Measurements from ENCODE around the gene AGMO. TPM values are rescaled to one million over a fixed set of nuclear protein-coding genes. Genes with fewer than 3 reads are reported as not detected.

AGMO gene
- total RNA-seq, 2 experiments from 2014 or later, result not detected

GRCh38 chr7:15567036-15567435, 5.2 kb upstream of the AGMO start:
- Mint-ChIP-seq H3K27me3 (no peaks in the 10 kb centered on the region), H3K4me3 (no peak overlapping the region), H3K27ac (no peak overlapping the region), H3K4me1 (ENCODE audit: low read depth) (no peaks in the 10 kb centered on the region), H3K36me3 (ENCODE audit: low read depth) (no peaks in the 10 kb centered on the region), H3K9me3 (peaks cover 3% of the 10 kb centered on the region)
- intact Hi-C loops (cut with micrococcal nuclease), result no loop called here
- ChIA-PET CTCF (no interaction called here), POLR2A (no interaction called here)
- ATAC-seq, result no peak
- no peak for DNase-seq
- TF ChIP-seq, protein P1, sequence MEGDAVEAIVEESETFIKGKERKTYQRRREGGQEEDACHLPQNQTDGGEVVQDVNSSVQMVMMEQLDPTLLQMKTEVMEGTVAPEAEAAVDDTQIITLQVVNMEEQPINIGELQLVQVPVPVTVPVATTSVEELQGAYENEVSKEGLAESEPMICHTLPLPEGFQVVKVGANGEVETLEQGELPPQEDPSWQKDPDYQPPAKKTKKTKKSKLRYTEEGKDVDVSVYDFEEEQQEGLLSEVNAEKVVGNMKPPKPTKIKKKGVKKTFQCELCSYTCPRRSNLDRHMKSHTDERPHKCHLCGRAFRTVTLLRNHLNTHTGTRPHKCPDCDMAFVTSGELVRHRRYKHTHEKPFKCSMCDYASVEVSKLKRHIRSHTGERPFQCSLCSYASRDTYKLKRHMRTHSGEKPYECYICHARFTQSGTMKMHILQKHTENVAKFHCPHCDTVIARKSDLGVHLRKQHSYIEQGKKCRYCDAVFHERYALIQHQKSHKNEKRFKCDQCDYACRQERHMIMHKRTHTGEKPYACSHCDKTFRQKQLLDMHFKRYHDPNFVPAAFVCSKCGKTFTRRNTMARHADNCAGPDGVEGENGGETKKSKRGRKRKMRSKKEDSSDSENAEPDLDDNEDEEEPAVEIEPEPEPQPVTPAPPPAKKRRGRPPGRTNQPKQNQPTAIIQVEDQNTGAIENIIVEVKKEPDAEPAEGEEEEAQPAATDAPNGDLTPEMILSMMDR (IDR thresholded peaks at IDR 0.05), result no peak

DNA sequence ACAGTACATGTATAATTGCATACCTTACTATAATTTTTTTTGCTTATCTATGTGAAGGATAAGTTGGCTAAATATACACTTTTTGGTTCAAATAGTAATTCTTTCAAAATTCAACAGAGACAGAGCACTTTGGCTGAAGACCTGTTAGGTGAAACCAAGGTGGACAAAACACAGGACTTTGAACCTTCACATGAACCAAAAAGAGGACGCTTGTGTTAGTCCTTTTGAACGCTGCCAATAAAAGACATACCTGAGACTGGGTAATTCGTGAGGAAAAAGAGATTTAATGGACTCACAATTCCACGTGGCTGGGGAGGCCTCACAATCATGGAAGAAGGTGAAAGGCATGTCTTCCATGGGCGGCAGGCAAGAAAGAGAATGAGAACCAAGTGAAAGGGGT, 4.7 kb upstream of the AGMO start:
- Mint-ChIP-seq H3K27me3 (no peaks in the 10 kb centered on the region), H3K4me1 (ENCODE audit: low read depth) (no peaks in the 10 kb centered on the region), H3K36me3 (ENCODE audit: low read depth) (no peaks in the 10 kb centered on the region), H3K9me3 (peaks cover 3% of the 10 kb centered on the region), H3K27ac (no peak overlapping the region), H3K4me3 (no peak overlapping the region)
- DNase-seq (no peak), ATAC-seq (no peak)
- CTCF ChIA-PET, result no interaction called here
- POLR2A ChIA-PET, result no interaction called here
- intact Hi-C loops (cut with micrococcal nuclease), result no loop called here
- TF ChIP-seq, protein P1 (IDR thresholded peaks at IDR 0.05), result no peak

DNA sequence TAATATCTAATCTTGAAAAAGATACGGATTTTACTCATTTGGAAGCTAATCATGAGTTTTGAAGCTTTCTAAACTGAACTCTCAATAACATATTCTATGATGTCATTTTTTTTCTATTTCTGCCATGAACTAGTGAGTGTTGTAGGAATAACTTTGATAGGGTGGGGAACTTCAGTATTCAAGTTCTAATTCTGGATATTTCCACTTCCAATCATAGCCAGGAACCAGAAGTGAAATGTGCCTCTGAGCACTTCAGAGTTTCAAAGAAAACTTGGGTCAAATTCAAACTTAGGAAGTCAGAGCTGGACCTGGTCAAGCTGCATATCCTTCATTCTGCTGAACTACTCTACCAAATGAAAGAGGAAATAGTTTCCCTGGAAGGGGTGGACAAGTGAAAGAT, 847 bp downstream of the AGMO start:
- TF ChIP-seq, protein P1 (IDR thresholded peaks at IDR 0.05), result no peak
- H3K4me3 Mint-ChIP-seq, result no peak overlapping the region
- no peaks in the 10 kb centered on the region for H3K36me3 Mint-ChIP-seq (ENCODE audit: low read depth)
- peaks cover 2% of the 10 kb centered on the region for H3K9me3 Mint-ChIP-seq
- H3K4me1 Mint-ChIP-seq (ENCODE audit: low read depth), result no peaks in the 10 kb centered on the region
- ChIA-PET CTCF (no interaction called here), POLR2A (no interaction called here)
- DNase-seq (no peak), ATAC-seq (no peak)
- H3K27ac Mint-ChIP-seq, result no peak overlapping the region
- intact Hi-C loops (cut with micrococcal nuclease), result no loop called here
- H3K27me3 Mint-ChIP-seq, result no peaks in the 10 kb centered on the region

DNA sequence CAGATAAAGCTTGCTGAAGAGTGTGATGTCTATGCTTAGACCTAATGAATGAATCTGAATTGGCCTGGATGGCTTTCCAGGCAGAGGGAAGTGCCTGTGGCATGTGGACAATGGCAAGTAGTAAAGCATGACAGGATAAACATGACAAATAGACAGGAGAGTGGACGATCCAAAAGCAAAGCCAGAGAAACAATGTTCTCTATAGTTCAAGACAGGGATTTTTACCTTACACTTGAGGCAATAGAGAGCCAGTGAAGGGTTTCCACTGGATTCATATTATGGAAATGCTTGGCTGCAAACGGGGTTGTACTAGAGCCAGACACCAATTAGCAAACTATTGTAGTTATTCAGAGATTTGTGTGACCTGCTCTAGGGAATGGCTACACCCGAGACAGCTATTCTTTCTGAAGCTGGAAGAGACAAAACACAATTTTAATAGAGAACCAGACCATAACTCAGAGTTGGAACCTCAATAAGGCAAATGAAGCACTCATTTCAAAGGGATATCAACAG, 2.3 kb downstream of the AGMO start:
- H3K27me3 Mint-ChIP-seq, result no peaks in the 10 kb centered on the region
- ATAC-seq (no peak), DNase-seq (no peak)
- ChIA-PET CTCF (no interaction called here), POLR2A (no interaction called here)
- no peaks in the 10 kb centered on the region for H3K4me1 Mint-ChIP-seq (ENCODE audit: low read depth)
- H3K27ac Mint-ChIP-seq, result no peak overlapping the region
- TF ChIP-seq, protein P1 (IDR thresholded peaks at IDR 0.05), result no peak
- H3K36me3 Mint-ChIP-seq (ENCODE audit: low read depth), result no peaks in the 10 kb centered on the region
- no peak overlapping the region for H3K4me3 Mint-ChIP-seq
- peaks cover 2% of the 10 kb centered on the region for H3K9me3 Mint-ChIP-seq
- intact Hi-C loops (cut with micrococcal nuclease), result no loop called here

DNA sequence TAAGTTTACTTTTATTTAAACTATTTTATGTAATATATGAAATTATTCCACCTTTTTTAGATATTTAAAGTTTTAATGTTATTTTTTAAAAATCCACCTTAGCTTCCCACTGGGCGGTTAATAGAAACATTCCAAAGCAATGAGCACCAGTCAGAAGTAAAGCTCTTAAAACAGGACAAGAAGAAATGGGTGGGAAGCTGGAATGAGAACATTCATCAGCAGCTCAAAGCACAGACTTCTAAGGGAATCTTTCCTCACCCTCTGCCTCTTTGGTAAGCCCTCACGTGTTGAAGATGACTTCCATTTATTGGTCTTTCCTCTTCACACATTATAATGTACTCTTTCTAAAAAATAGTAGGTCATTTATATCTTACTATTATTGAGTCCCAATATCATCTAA, 3.1 kb downstream of the AGMO start:
- ChIA-PET POLR2A (no interaction called here), CTCF (no interaction called here)
- Mint-ChIP-seq H3K4me3 (no peak overlapping the region), H3K36me3 (ENCODE audit: low read depth) (no peaks in the 10 kb centered on the region), H3K9me3 (peaks cover 2% of the 10 kb centered on the region), H3K4me1 (ENCODE audit: low read depth) (no peaks in the 10 kb centered on the region), H3K27me3 (no peaks in the 10 kb centered on the region), H3K27ac (no peak overlapping the region)
- TF ChIP-seq, protein P1 (IDR thresholded peaks at IDR 0.05), result no peak
- ATAC-seq (no peak), DNase-seq (no peak)
- intact Hi-C loops (cut with micrococcal nuclease), result no loop called here
